GM12891 (cell line): ENCODE measurements around the gene MRAS.

Experiments used
- POLR2A ChIP-seq: IDR thresholded peaks from 2 replicates; pipeline ENCODE4 v1.6.1; 2011; ENCODE audit warnings: low read depth, low read length, control low read depth
- POLR2AphosphoS5 ChIP-seq: IDR thresholded peaks from 2 replicates; pipeline ENCODE4 v1.6.1; 2011; ENCODE audit warnings: low read depth, low read length, control low read depth
- TAF1 ChIP-seq: IDR thresholded peaks from 2 replicates; pipeline ENCODE4 v1.6.1; 2011; ENCODE audit warnings: low read depth, low read length, control low read depth

- TF ChIP-seq TAF1 (no peak), POLR2AphosphoS5 (no peak), POLR2A (no peak)
Observed at GRCh38 chr3:138338244-138338643, 10.1 kb upstream of the MRAS start.
